ENCODE measurements around the gene SLF2.
A peak's percentile ranks its signal among the peaks of the same experiment; 100 is the strongest.

The SLF2 gene

GRCh38 chr10:100987685-100988049 is 74.9 kb downstream of the SLF2 start:
- ChIA-PET POLR2A (ENCODE audit: low non-redundant PET) (interaction anchor here (0.5 to 1.0 kb wide), 2 partner anchors 11 to 73 kb away, joined by 3 to 8 read pairs; no protein-coding TSS in a partner anchor), CTCF (interaction anchor here (0.6 to 2.7 kb wide), 3 partner anchors 10 to 154 kb away, joined by 5 to 20 read pairs (median 6); partner anchors contain the start of gene LZTS2)
- TF ChIP-seq CTCF (conservative IDR thresholded peaks at IDR 0.05; ENCODE audit: low read depth), result no peak
- peak overlapping the region; percentile 88 for H3K27ac ChIP-seq
- DNase-seq (ENCODE audit: low spot score), result no peak

- TF ChIP-seq CTCF (conservative IDR thresholded peaks at IDR 0.05; ENCODE audit: low read depth), result no peak
- POLR2A ChIA-PET (ENCODE audit: low non-redundant PET), result interaction anchor here (0.9 to 1.0 kb wide), 2 partner anchors 9 to 10 kb away, joined by 3 read pairs; no protein-coding TSS in a partner anchor
- H3K27ac ChIP-seq, result peak overlapping the region; percentile 18
- DNase-seq (ENCODE audit: low spot score), result no peak
- CTCF ChIA-PET, result interaction anchor here (2.7 kb wide), 1 partner anchor 10 kb away, joined by 20 read pairs; no protein-coding TSS in a partner anchor
Observed at GRCh38 chr10:100988166-100988565, 75.4 kb downstream of the SLF2 start.

GRCh38 chr10:100989088-100989487 is 76.3 kb downstream of the SLF2 start:
- ChIA-PET POLR2A (ENCODE audit: low non-redundant PET) (interaction anchor here (0.9 to 1.0 kb wide), 2 partner anchors 8 to 9 kb away, joined by 3 read pairs; no protein-coding TSS in a partner anchor), CTCF (interaction anchor here (0.9 to 2.7 kb wide), 2 partner anchors 9 to 25 kb away, joined by 4 to 20 read pairs; no protein-coding TSS in a partner anchor)
- TF ChIP-seq CTCF (conservative IDR thresholded peaks at IDR 0.05; ENCODE audit: low read depth), result no peak
- no peak overlapping the region; the same call in 1 of the 2 replicates for H3K27ac ChIP-seq
- no peak for DNase-seq (ENCODE audit: low spot score)

- no peak for DNase-seq (ENCODE audit: low spot score)
- peak; percentile 75 for TF ChIP-seq CTCF (conservative IDR thresholded peaks at IDR 0.05; ENCODE audit: low read depth)
- H3K27ac ChIP-seq, result peak overlapping the region; percentile 99
- ChIA-PET POLR2A (ENCODE audit: low non-redundant PET) (no interaction called here), CTCF (interaction anchor here (0.6 to 6.1 kb wide), 12 partner anchors 8 to 914 kb away, joined by 3 to 48 read pairs (median 4); no protein-coding TSS in a partner anchor)
Observed at GRCh38 chr10:100993986-100994708, 81.4 kb downstream of the SLF2 start.

GRCh38 chr10:100995181-100995580 is 82.4 kb downstream of the SLF2 start:
- POLR2A ChIA-PET (ENCODE audit: low non-redundant PET), result no interaction called here
- CTCF ChIA-PET, result interaction anchor here (2.6 to 6.1 kb wide), 3 partner anchors 12 to 20 kb away, joined by 11 to 48 read pairs (median 19); no protein-coding TSS in a partner anchor
- no peak for DNase-seq (ENCODE audit: low spot score)
- no peak for TF ChIP-seq CTCF (conservative IDR thresholded peaks at IDR 0.05; ENCODE audit: low read depth)
- H3K27ac ChIP-seq, result peak overlapping the region; percentile 99

- DNase-seq (ENCODE audit: low spot score), result peak; percentile 64
- peak overlapping the region; percentile 99 for H3K27ac ChIP-seq
- ChIA-PET CTCF (interaction anchor here (0.6 to 3.6 kb wide), 21 partner anchors 8 to 1732 kb away, joined by 3 to 57 read pairs (median 4); partner anchors contain the start of gene TWNK), POLR2A (ENCODE audit: low non-redundant PET) (interaction anchor here (0.5 to 0.6 kb wide), 2 partner anchors 8 to 436 kb away, joined by 3 read pairs; no protein-coding TSS in a partner anchor)
- TF ChIP-seq CTCF (conservative IDR thresholded peaks at IDR 0.05; ENCODE audit: low read depth), result no peak
Observed at GRCh38 chr10:100996678-100997359, 84.1 kb downstream of the SLF2 start.
